SK-N-SH (cell line): ENCODE results near the gene PALM3. TPM values are rescaled to one million over a fixed set of nuclear protein-coding genes. Genes with fewer than 3 reads are reported as not detected.

Source experiments
- CTCF ChIA-PET: fragments of 300-600, 350-600 bp; formaldehyde crosslinking; extraction: SDS; loops from one replicate; lab custom pipeline; 2021; lab: Yijun Ruan, JAX
- POLR2A ChIA-PET: fragments of 350-600 bp; sonication (Branson Sonifier 250); formaldehyde crosslinking; extraction: SDS; loops from one replicate; lab custom pipeline; 2020; ENCODE audit warnings: antibody characterized with exemption, inconsistent platforms; lab: Yijun Ruan, JAX
- DNase-seq: peaks from one replicate; pipeline ENCODE4 v3.0.0; 2012
- H2AFZ ChIP-seq: fragments of 200-600 bp; sonication (generic); 2 replicates; pipeline ENCODE4 v1.8.1; 2016; ENCODE audit warnings: antibody characterized with exemption, mild to moderate bottlenecking, low read depth
- H3F3A ChIP-seq: fragments of 200-600 bp; sonication (generic); replicated peaks from 2 replicates; pipeline ENCODE3; 2016; ENCODE audit warnings: antibody characterized with exemption, mild to moderate bottlenecking; ENCODE audit not compliant: insufficient read depth
- H3K27ac ChIP-seq, 2 experiments: fragments of 200-500 bp in 1 of 2; fragments of 200-600 bp in 1 of 2; sonication (Bioruptor generic) in 1 of 2; sonication (generic), shearing (Covaris generic) in 1 of 2; 2 replicates each; pipeline versions ENCODE4 v1.5.1 to v1.6.1; 2014 to 2016; ENCODE audit warnings: low read depth in 2 of 2, inconsistent platforms in 1 of 2, low read length in 1 of 2, mild to moderate bottlenecking in 1 of 2, mixed read lengths in 1 of 2
- H3K27me3 ChIP-seq: fragments of 200-600 bp; sonication (generic), shearing (Covaris generic); 2 replicates; pipeline ENCODE4 v1.6.1; 2016; ENCODE audit warnings: mixed run types; ENCODE audit not compliant: insufficient read depth
- H3K36me3 ChIP-seq, 2 experiments: fragments of 200-500 bp in 1 of 2; fragments of 200-600 bp in 1 of 2; sonication (Bioruptor generic) in 1 of 2; sonication (generic) in 1 of 2; replicated peaks in 1 of 2; 2 replicates each; pipeline versions ENCODE3 to v1.5.1; 2014 to 2016; ENCODE audit warnings: low read length in 1 of 2, mild to moderate bottlenecking in 1 of 2; ENCODE audit not compliant: insufficient read depth in 2 of 2, control insufficient read depth in 1 of 2
- H3K4me1 ChIP-seq, 2 experiments: fragments of 200-500 bp in 1 of 2; fragments of 200-600 bp in 1 of 2; sonication (Bioruptor generic) in 1 of 2; sonication (generic), shearing (Covaris generic) in 1 of 2; 2 replicates each; pipeline versions ENCODE4 v1.5.1 to v1.6.1; 2014 to 2016; ENCODE audit warnings: low read depth in 1 of 2, low read length in 1 of 2, mixed run types in 1 of 2; ENCODE audit not compliant: insufficient read depth in 2 of 2, control insufficient read depth in 1 of 2
- H3K4me2 ChIP-seq: fragments of 200-600 bp; sonication (generic), shearing (Covaris generic); 2 replicates; pipeline ENCODE4 v1.6.1; 2017; ENCODE audit warnings: mixed run types
- H3K4me3 ChIP-seq, 2 experiments: fragments of 200-500 bp in 1 of 2; fragments of 200-600 bp in 1 of 2; sonication (Bioruptor generic) in 1 of 2; sonication (generic), shearing (Covaris generic) in 1 of 2; 2 replicates each; pipeline versions ENCODE4 v1.5.1 to v1.8.1; 2014 to 2016; ENCODE audit warnings: low read depth in 2 of 2, inconsistent platforms in 1 of 2, low read length in 1 of 2, mild to moderate bottlenecking in 1 of 2, mixed read lengths in 1 of 2, moderate library complexity in 1 of 2
- H3K79me2 ChIP-seq: fragments of 200-600 bp; sonication (generic); 2 replicates; pipeline ENCODE4 v1.8.1; 2017; ENCODE audit warnings: mild to moderate bottlenecking; ENCODE audit not compliant: insufficient read depth
- H3K9ac ChIP-seq: fragments of 200-600 bp; sonication (generic); 2 replicates; pipeline ENCODE4 v1.6.1; 2017; ENCODE audit warnings: mixed run types
- H3K9me2 ChIP-seq: fragments of 200-600 bp; sonication (generic); 2 replicates; pipeline ENCODE4 v1.6.1; 2017; ENCODE audit warnings: mixed run types
- H3K9me3 ChIP-seq: fragments of 200-600 bp; sonication (generic); 2 replicates; pipeline ENCODE4 v1.6.1; 2017; ENCODE audit warnings: mixed run types, mild to moderate bottlenecking, moderate library complexity
- H4K20me1 ChIP-seq: fragments of 200-600 bp; sonication (generic); 2 replicates; pipeline ENCODE4 v1.6.1; 2017; ENCODE audit warnings: mild to moderate bottlenecking, mixed run types; ENCODE audit not compliant: insufficient read depth
- ELF1 ChIP-seq: IDR thresholded peaks from 2 replicates; pipeline ENCODE4 v1.4.0; 2012
- GABPA ChIP-seq: IDR thresholded peaks from 2 replicates; pipeline ENCODE4 v1.4.0; 2012; ENCODE audit warnings: low read depth, mild to moderate bottlenecking
- GATA2 ChIP-seq: sonication (generic); formaldehyde crosslinking; IDR thresholded peaks from 2 replicates; pipeline ENCODE4 v1.5.0; 2020; ENCODE audit warnings: mild to moderate bottlenecking, missing genetic modification reagents
- MEF2A ChIP-seq: IDR thresholded peaks from 2 replicates; pipeline ENCODE4 v1.4.0; 2012; ENCODE audit warnings: low read depth, borderline replicate concordance
- NFIC ChIP-seq: IDR thresholded peaks from 2 replicates; pipeline ENCODE4 v1.4.0; 2012; ENCODE audit warnings: borderline replicate concordance
- RCOR1 ChIP-seq: fragments of 150-350 bp; IDR thresholded peaks from 2 replicates; pipeline ENCODE4 v1.6.1; 2017; ENCODE audit warnings: antibody characterized with exemption, low read length
- SIN3A ChIP-seq: IDR thresholded peaks from 2 replicates; pipeline ENCODE4 v1.6.1; 2012; ENCODE audit warnings: low read depth, mild to moderate bottlenecking, low read length, moderate library complexity, borderline replicate concordance
- SMC3 ChIP-seq: IDR thresholded peaks from 2 replicates; pipeline ENCODE4 v1.6.1; 2012; ENCODE audit warnings: low read depth, low read length, improper control_type of control experiment
- TAF1 ChIP-seq: IDR thresholded peaks from 2 replicates; pipeline ENCODE4 v1.6.1; 2012; ENCODE audit warnings: low read depth, mild to moderate bottlenecking, low read length, moderate library complexity, borderline replicate concordance
- WGBS: methylation state at CpG from one replicate; pipeline ENCODE4 v1.1.6; 2017; ENCODE audit warnings: low lambda C conversion rate; 5-methylcytosine and 5-hydroxymethylcytosine counted together
- polyA plus RNA-seq, 3 experiments: library from polyadenylated mRNA; depleted of rRNA; stranded (reverse); fragments of >200 nt; gene quantifications; 2 replicates each; pipeline ENCODE4 v1.2.3, GENCODE V29; 2012
- TF ChIP-seq, protein P1 (sequence below): fragments of 150-350 bp; IDR thresholded peaks from 2 replicates; pipeline ENCODE4 v1.6.1; 2017; ENCODE audit warnings: antibody characterized with exemption, low read length, low read depth, borderline replicate concordance
- TF ChIP-seq, protein P2 (sequence below): IDR thresholded peaks from 2 replicates; pipeline ENCODE4; 2012

Gene PALM3
- polyA plus RNA-seq, 1 of the 3 experiments (the other 2 are of a cell fraction), result 5.5 TPM

DNA sequence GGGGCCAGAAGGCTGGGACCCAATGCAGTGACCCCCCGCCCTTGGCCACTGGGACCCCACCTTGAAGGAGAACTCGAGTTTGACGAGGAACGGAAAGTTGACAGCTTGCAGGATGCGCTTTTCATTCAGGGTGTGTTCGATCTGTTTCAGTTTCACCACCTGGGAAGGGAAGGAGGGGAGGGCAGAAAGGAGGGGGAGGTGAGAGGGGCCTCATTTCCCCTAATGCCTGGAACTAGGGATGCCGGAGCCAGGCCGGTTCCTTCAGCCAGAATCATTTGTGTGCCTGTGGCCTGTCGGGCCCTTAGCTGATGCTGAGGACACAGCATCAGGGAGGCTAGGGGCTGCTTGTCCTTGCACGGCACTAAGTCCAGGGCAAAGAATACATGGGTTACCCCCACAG lies 40.9 kb upstream of the PALM3 start:
- 96% methylated on average over 6 of the region's 10 CpGs for WGBS
- Histone ChIP-seq H3K9ac (no peak overlapping the region), H3K4me1 (no peaks in the 10 kb centered on the region), H3K9me2 (no peaks in the 10 kb centered on the region), H3K4me3 (no peak overlapping the region)
- no peak for DNase-seq
- TF ChIP-seq TAF1, result no peak
- TF ChIP-seq, protein P1, sequence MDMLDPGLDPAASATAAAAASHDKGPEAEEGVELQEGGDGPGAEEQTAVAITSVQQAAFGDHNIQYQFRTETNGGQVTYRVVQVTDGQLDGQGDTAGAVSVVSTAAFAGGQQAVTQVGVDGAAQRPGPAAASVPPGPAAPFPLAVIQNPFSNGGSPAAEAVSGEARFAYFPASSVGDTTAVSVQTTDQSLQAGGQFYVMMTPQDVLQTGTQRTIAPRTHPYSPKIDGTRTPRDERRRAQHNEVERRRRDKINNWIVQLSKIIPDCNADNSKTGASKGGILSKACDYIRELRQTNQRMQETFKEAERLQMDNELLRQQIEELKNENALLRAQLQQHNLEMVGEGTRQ, result no peak
- TF ChIP-seq, all 33 proteins: peak for 0
- Histone ChIP-seq H3K79me2 (no peaks in the 10 kb centered on the region), H4K20me1 (no peaks in the 10 kb centered on the region), H3K27ac (no peak overlapping the region), H3K9me3 (no peaks in the 10 kb centered on the region), H3K36me3 (peaks cover 7 to 10% of the 10 kb centered on the region in 2 experiments), H3F3A (no peaks in the 10 kb centered on the region), H3K27me3 (no peaks in the 10 kb centered on the region), H2AFZ (no peak overlapping the region), H3K4me2 (no peak overlapping the region)
- CTCF ChIA-PET, result interaction anchor here (0.9 to 1.8 kb wide), 5 partner anchors 12 to 44 kb away, joined by 3 to 9 read pairs (median 5); partner anchors contain the start of gene MISP3
- POLR2A ChIA-PET, result no interaction called here

DNA sequence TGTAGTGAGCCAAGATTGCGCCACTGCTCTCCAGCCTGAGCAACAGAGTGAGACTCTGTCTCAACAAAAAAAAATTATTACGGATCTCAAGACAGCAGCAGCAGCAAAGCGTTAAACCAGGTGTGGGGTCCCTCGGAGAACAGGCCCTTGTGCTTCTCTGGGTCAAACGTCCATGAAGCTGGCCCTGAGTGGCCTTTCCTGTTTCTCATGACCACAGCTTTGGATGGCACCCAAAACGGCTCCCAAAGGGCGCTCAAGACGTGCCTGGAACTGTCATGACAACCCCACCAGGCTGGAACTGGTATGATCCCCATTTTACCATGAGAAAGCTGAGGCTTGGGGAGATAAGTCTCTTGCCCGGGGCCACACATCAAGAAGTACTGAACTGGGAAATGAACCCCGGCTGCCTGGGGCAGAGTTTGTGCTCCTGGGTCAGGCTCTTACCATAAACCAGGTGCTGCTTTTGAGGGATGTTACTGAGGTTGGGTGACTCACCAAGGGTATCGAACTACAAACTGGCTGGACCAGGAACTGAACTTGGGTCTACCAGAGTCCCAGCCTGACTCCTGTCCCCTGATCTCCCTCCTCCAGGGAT lies 40.3 kb upstream of the PALM3 start:
- ChIA-PET POLR2A (no interaction called here), CTCF (interaction anchor here (0.9 to 1.8 kb wide), 5 partner anchors 12 to 45 kb away, joined by 3 to 9 read pairs (median 5); partner anchors contain the start of gene MISP3)
- Histone ChIP-seq H4K20me1 (no peaks in the 10 kb centered on the region), H3K27ac (no peak overlapping the region), H3K9ac (no peak overlapping the region), H3K4me3 (no peak overlapping the region), H2AFZ (no peak overlapping the region), H3K4me1 (no peaks in the 10 kb centered on the region), H3K9me3 (no peaks in the 10 kb centered on the region), H3K4me2 (no peak overlapping the region), H3K27me3 (no peaks in the 10 kb centered on the region), H3K79me2 (no peaks in the 10 kb centered on the region), H3K9me2 (no peaks in the 10 kb centered on the region), H3K36me3 (peaks cover 7 to 14% of the 10 kb centered on the region in 2 experiments), H3F3A (no peaks in the 10 kb centered on the region)
- no peak for DNase-seq
- WGBS, result 91% methylated on average over 10 of the region's 11 CpGs
- TF ChIP-seq NFIC (no peak), GATA2 (CRISPR knock-in tag) (no peak), SIN3A (no peak), SMC3 (no peak), RCOR1 (no peak), GABPA (no peak), ELF1 (no peak), MEF2A (no peak)
- TF ChIP-seq, protein P2, sequence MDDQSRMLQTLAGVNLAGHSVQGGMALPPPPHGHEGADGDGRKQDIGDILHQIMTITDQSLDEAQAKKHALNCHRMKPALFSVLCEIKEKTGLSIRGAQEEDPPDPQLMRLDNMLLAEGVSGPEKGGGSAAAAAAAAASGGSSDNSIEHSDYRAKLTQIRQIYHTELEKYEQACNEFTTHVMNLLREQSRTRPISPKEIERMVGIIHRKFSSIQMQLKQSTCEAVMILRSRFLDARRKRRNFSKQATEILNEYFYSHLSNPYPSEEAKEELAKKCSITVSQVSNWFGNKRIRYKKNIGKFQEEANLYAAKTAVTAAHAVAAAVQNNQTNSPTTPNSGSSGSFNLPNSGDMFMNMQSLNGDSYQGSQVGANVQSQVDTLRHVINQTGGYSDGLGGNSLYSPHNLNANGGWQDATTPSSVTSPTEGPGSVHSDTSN, result no peak
